Caco-2 (cell line): Measurements from ENCODE around the gene SPRN. TPM values are rescaled to one million over a fixed set of nuclear protein-coding genes. Genes with fewer than 3 reads are reported as not detected.

Experiments used
- BruUV-seq: library from RNA; stranded (reverse); fragments of 400-500 nt; replicated peaks from 2 replicates; lab custom pipeline; 2021; lab: Mats Ljungman, UMichigan
- CTCF ChIA-PET: fragments of 300-600 bp; sonication (Branson Sonifier 250); formaldehyde crosslinking; loops from one replicate; lab custom pipeline; 2022; ENCODE audit warnings: antibody characterized with exemption; lab: Charles Lee
- POLR2A ChIA-PET: fragments of 300-600 bp; sonication (Branson Sonifier 250); formaldehyde crosslinking; loops from one replicate; lab custom pipeline; 2022; ENCODE audit warnings: antibody characterized with exemption; lab: Charles Lee
- DNase-seq, 2 experiments: peaks; one replicate each; pipeline versions ENCODE4 v3.0.0 to v3.0.0-alpha.2; 2020 to 2022
- H3K27me3 ChIP-seq: replicated peaks from 2 replicates; pipeline ENCODE4 v1.6.0; 2011; ENCODE audit warnings: low read length; ENCODE audit not compliant: control insufficient read depth, insufficient read depth
- H3K36me3 ChIP-seq: 2 replicates; pipeline ENCODE4 v1.5.1; 2011; ENCODE audit warnings: low read length; ENCODE audit not compliant: control insufficient read depth, insufficient read depth
- H3K4me1 ChIP-seq: fragments of 250-450 bp; sonication (Bioruptor Pico); 2 replicates; pipeline ENCODE4 v1.5.1; 2020; ENCODE audit warnings: mild to moderate bottlenecking
- H3K4me3 ChIP-seq: 2 replicates; pipeline ENCODE4 v1.5.1; 2011; ENCODE audit warnings: low read depth, mild to moderate bottlenecking, control low read depth, low read length
- H3K9me3 ChIP-seq: fragments of 250-450 bp; sonication (Bioruptor Pico); 2 replicates; pipeline ENCODE4 v1.5.1; 2020; ENCODE audit warnings: mild to moderate bottlenecking, moderate library complexity
- H3K27ac Mint-ChIP-seq: one replicate; pipeline ENCODE4 v1.8.0; 2022; ENCODE audit warnings: mixed read lengths; ENCODE audit not compliant: unreplicated experiment
- H3K27me3 Mint-ChIP-seq: one replicate; pipeline ENCODE4 v1.8.0; 2022; ENCODE audit warnings: mixed read lengths; ENCODE audit not compliant: insufficient read depth, unreplicated experiment
- H3K36me3 Mint-ChIP-seq: one replicate; pipeline ENCODE4 v1.8.0; 2022; ENCODE audit warnings: mild to moderate bottlenecking, mixed read lengths; ENCODE audit not compliant: insufficient read depth, unreplicated experiment
- H3K4me1 Mint-ChIP-seq: one replicate; pipeline ENCODE4 v1.8.0; 2022; ENCODE audit warnings: low read depth, mixed read lengths; ENCODE audit not compliant: unreplicated experiment
- H3K4me3 Mint-ChIP-seq: one replicate; pipeline ENCODE4 v1.8.0; 2022; ENCODE audit warnings: mild to moderate bottlenecking, moderate library complexity, mixed read lengths; ENCODE audit not compliant: unreplicated experiment
- H3K9me3 Mint-ChIP-seq: one replicate; pipeline ENCODE4 v1.8.0; 2022; ENCODE audit warnings: mixed read lengths; ENCODE audit not compliant: unreplicated experiment
- intact Hi-C: fragments of 100-400 bp; cut with micrococcal nuclease; formaldehyde crosslinking; loops from one replicate; pipeline ENCODE4 v1.10.0; 2022; ENCODE audit not compliant: unreplicated experiment
- total RNA-seq: library from RNA; stranded (reverse); gene quantifications from 2 replicates; pipeline ENCODE4 v1.2.3, GENCODE V29; 2022
- TF ChIP-seq, protein P1 (sequence below), 2 experiments: fragments of 200-600 bp in 1 of 2; IDR thresholded peaks; 1 replicate in 1 of 2; 2 replicates in 1 of 2; pipeline versions ENCODE4 v1.5.1 to v1.8.0; 2011 to 2022; ENCODE audit warnings: antibody characterized with exemption in 1 of 2, control low read depth in 1 of 2, inconsistent platforms in 1 of 2, low read depth in 1 of 2, low read length in 1 of 2, mild to moderate bottlenecking in 1 of 2, moderate library complexity in 1 of 2; ENCODE audit not compliant: insufficient read depth in 1 of 2, severe bottlenecking in 1 of 2, unreplicated experiment in 1 of 2

Gene SPRN
- total RNA-seq, 1 experiment from 2014 or later, result not detected

DNA sequence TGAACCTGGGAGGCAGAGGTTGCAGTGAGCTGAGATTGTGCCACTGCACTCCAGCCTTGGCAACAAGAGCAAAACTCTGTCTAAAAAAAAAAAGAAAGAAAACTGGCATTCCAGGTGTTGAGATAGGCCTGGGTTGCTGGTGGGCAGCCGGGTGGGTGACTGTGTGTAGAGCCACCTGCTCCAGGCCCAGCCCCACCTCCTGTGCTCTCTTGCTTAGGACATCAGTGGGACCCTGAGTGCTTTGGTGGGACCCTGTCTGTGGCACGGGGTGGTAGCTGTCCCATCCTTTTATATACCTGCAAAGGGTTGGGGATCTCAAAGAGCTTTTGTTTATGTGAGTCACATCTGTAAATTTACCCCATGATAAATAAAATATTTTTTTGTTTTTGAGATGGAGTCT lies 39.2 kb downstream of the SPRN start:
- Histone ChIP-seq H3K36me3 (no peaks in the 10 kb centered on the region), H3K4me3 (no peak overlapping the region), H3K9me3 (no peaks in the 10 kb centered on the region), H3K4me1 (peaks cover 8% of the 10 kb centered on the region; the same call in 1 of the 2 replicates), H3K27me3 (no peaks in the 10 kb centered on the region)
- CTCF ChIA-PET, result no interaction called here
- intact Hi-C loops, result no loop called here
- Mint-ChIP-seq H3K36me3 (peaks cover 6% of the 10 kb centered on the region), H3K4me1 (no peaks in the 10 kb centered on the region), H3K27ac (no peak overlapping the region), H3K27me3 (no peaks in the 10 kb centered on the region), H3K4me3 (no peak overlapping the region), H3K9me3 (no peaks in the 10 kb centered on the region)
- DNase-seq, result no peak
- POLR2A ChIA-PET, result no interaction called here
- TF ChIP-seq, protein P1, sequence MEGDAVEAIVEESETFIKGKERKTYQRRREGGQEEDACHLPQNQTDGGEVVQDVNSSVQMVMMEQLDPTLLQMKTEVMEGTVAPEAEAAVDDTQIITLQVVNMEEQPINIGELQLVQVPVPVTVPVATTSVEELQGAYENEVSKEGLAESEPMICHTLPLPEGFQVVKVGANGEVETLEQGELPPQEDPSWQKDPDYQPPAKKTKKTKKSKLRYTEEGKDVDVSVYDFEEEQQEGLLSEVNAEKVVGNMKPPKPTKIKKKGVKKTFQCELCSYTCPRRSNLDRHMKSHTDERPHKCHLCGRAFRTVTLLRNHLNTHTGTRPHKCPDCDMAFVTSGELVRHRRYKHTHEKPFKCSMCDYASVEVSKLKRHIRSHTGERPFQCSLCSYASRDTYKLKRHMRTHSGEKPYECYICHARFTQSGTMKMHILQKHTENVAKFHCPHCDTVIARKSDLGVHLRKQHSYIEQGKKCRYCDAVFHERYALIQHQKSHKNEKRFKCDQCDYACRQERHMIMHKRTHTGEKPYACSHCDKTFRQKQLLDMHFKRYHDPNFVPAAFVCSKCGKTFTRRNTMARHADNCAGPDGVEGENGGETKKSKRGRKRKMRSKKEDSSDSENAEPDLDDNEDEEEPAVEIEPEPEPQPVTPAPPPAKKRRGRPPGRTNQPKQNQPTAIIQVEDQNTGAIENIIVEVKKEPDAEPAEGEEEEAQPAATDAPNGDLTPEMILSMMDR (IDR thresholded peaks at IDR 0.05; ENCODE audit: insufficient read depth in 1 of 2, low read depth in 1 of 2, low read length in 1 of 2, severe bottlenecking in 1 of 2, unreplicated experiment in 1 of 2), result no peak
- no TSS peak for BruUV-seq

DNA sequence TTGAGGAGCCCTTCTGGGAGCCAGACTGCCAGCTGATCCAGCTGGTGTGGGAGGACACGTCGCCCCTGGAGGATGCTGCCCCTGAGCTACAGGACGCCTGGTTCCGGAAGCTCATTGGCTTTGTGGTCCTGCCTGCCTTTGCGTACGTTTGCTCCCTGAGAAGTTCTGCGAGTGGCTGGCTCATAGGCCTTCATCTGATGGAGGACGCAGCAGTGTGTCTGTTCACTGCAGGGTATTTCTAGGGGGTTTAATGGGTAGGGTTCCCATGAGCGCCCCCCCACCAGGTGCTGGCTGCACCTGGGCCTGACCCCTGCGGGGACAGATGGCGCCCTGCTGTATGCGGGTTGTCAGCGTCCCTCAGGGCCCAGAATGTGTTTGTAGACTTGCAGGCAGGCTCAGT lies 40.4 kb downstream of the SPRN start:
- CTCF ChIA-PET, result no interaction called here

DNA sequence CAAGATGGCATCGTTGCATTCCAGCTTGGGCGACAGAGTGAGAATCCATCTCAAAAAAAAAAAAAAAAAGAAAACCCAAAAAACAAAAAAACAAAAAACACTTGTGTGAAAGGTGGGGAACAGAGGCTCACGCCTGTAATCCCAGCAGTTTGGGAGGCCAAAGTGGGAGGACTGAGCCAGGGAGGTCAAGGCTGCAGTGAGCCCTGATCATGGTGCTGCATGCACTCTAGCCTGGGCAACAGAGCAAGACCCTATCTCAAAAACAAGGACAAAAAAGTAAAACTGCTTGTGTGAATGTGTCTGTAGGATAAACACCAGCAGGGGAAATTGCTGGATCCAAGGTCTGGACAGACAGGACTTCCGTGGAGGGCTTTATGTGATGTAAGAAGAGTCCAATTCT lies 40.9 kb downstream of the SPRN start:
- no peaks in the 10 kb centered on the region for H3K4me1 Mint-ChIP-seq
- ChIA-PET CTCF (no interaction called here), POLR2A (no interaction called here)
- intact Hi-C loops, result no loop called here
- H3K27me3 Mint-ChIP-seq, result no peaks in the 10 kb centered on the region
- no peak overlapping the region for H3K4me3 Mint-ChIP-seq
- H3K27me3 ChIP-seq, result no peaks in the 10 kb centered on the region
- peaks cover 8% of the 10 kb centered on the region; the same call in 1 of the 2 replicates for H3K4me1 ChIP-seq
- no peaks in the 10 kb centered on the region for H3K9me3 ChIP-seq
- no peak overlapping the region for H3K27ac Mint-ChIP-seq
- BruUV-seq, result no TSS peak
- DNase-seq, result no peak
- no peaks in the 10 kb centered on the region for H3K36me3 ChIP-seq
- no peaks in the 10 kb centered on the region for H3K9me3 Mint-ChIP-seq
- H3K36me3 Mint-ChIP-seq, result peaks cover 6% of the 10 kb centered on the region
- TF ChIP-seq, protein P1 (IDR thresholded peaks at IDR 0.05; ENCODE audit: insufficient read depth in 1 of 2, low read depth in 1 of 2, low read length in 1 of 2, severe bottlenecking in 1 of 2, unreplicated experiment in 1 of 2), result no peak
- H3K4me3 ChIP-seq, result no peak overlapping the region

More for the DNA sequence above, 40.4 kb downstream of the SPRN start:
- Histone ChIP-seq H3K4me3 (no peak overlapping the region), H3K27me3 (no peaks in the 10 kb centered on the region), H3K36me3 (no peaks in the 10 kb centered on the region), H3K4me1 (peaks cover 8% of the 10 kb centered on the region; the same call in 1 of the 2 replicates), H3K9me3 (no peaks in the 10 kb centered on the region)
- Mint-ChIP-seq H3K27ac (no peak overlapping the region), H3K9me3 (no peaks in the 10 kb centered on the region), H3K36me3 (peaks cover 6% of the 10 kb centered on the region), H3K4me1 (no peaks in the 10 kb centered on the region), H3K4me3 (no peak overlapping the region), H3K27me3 (no peaks in the 10 kb centered on the region)
- TF ChIP-seq, protein P1 (IDR thresholded peaks at IDR 0.05; ENCODE audit: insufficient read depth in 1 of 2, low read depth in 1 of 2, low read length in 1 of 2, severe bottlenecking in 1 of 2, unreplicated experiment in 1 of 2), result no peak
- DNase-seq, result no peak
- BruUV-seq, result no TSS peak
- intact Hi-C loops, result no loop called here
- POLR2A ChIA-PET, result no interaction called here
